Measurements from ENCODE around the gene BTG1.

Gene BTG1

GRCh38 chr12:92170050-92170449 is 24.4 kb upstream of the BTG1 start:
- DNase-seq (ENCODE audit: low read depth in 1 of 2, low spot score in 1 of 2) = no peak

DNA sequence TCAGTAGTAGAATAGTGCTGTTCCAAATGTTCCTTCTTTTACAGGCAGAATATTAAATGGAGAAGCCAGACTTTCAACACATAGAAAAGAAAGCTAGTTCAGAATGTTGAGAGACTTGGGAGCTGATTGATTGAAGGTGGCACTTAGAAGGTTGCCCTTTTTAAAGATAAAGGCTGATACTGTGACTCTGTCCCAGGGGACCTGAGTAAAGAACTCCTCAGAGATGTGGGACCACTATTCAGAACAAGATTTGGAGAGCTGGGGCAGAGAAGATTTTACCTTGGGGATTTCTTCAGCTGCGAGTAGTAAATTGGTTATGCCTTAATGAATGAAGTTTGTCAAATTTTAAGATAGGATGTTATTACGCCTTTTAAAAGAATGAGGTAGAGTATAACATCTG is 21.4 kb upstream of the BTG1 start:
- in situ Hi-C loops (cut with HindIII; ENCODE audit: low pct_unique_long_range_greater_than_20kb, low sequenced_read_pairs) = no loop called here
- no peak for DNase-seq (ENCODE audit: low read depth in 1 of 2, low spot score in 1 of 2)
- no peak for TF ChIP-seq JUND (IDR thresholded peaks at IDR 0.05; ENCODE audit: low read depth)

More at GRCh38 chr12:92170050-92170449, 24.4 kb upstream of the BTG1 start:
- in situ Hi-C loops (cut with HindIII; ENCODE audit: low pct_unique_long_range_greater_than_20kb, low sequenced_read_pairs) = no loop called here
- no peak for TF ChIP-seq JUND (IDR thresholded peaks at IDR 0.05; ENCODE audit: low read depth)

DNA sequence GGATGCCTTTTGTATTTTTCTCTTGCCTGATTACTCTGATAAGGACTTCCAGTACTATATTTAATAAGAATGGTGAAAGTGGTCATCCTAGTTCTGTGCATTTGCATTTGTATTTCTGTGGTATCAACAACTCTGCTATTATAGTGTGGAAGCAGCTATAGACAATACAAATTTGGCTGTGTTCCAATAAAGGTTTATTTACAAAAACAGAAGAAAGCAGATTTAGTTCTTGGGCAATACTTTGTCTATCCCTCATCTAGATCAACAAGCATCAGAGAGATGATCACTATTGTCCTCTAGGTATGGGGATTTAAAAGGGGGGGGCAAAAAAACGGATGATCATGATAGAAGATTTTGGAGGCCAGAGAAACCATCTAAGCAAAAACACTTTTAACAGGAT is 19.1 kb upstream of the BTG1 start:
- no peak for TF ChIP-seq JUND (IDR thresholded peaks at IDR 0.05; ENCODE audit: low read depth)
- in situ Hi-C loops (cut with HindIII; ENCODE audit: low pct_unique_long_range_greater_than_20kb, low sequenced_read_pairs) = no loop called here
- DNase-seq (ENCODE audit: low read depth in 1 of 2, low spot score in 1 of 2) = no peak

GRCh38 chr12:92162079-92162478 is 16.4 kb upstream of the BTG1 start:
- no peak for DNase-seq (ENCODE audit: low read depth in 1 of 2, low spot score in 1 of 2)

DNA sequence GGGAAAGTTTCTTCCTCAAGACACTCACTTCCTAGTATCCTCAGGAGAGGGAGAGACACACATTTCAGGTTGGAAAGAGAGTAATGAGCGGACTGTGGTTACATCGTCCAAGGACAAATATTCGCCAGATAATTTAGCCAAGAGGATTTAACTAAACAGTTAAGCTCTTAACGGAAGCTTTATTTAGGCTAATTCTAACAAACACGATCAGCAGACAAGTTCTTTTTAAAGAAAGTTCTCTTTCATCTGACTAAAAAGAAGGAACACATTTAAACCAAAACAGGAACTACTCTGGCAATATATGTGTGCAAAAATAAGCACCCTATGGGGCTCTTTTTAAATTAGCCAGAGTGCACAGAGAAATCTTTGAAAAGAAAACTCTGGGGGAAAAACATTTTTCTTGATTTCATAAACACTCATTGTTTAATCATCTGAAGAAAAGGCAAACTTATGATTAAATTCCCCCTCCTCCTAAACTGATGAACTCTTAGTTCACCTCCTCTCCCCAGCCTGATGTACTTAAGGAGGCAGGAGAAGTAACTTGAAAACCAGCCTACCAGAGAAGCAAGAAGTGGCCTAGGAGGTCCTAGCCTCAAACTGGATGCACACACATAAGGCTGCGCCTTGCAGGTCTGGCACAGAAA is 13.3 kb upstream of the BTG1 start:
- DNase-seq (ENCODE audit: low read depth in 1 of 2, low spot score in 1 of 2) = no peak
- TF ChIP-seq JUND (IDR thresholded peaks at IDR 0.05; ENCODE audit: low read depth) = no peak
- in situ Hi-C loops (cut with HindIII; ENCODE audit: low pct_unique_long_range_greater_than_20kb, low sequenced_read_pairs) = no loop called here

More at GRCh38 chr12:92162079-92162478, 16.4 kb upstream of the BTG1 start:
- in situ Hi-C loops (cut with HindIII; ENCODE audit: low pct_unique_long_range_greater_than_20kb, low sequenced_read_pairs) = no loop called here
- no peak for TF ChIP-seq JUND (IDR thresholded peaks at IDR 0.05; ENCODE audit: low read depth)

DNA sequence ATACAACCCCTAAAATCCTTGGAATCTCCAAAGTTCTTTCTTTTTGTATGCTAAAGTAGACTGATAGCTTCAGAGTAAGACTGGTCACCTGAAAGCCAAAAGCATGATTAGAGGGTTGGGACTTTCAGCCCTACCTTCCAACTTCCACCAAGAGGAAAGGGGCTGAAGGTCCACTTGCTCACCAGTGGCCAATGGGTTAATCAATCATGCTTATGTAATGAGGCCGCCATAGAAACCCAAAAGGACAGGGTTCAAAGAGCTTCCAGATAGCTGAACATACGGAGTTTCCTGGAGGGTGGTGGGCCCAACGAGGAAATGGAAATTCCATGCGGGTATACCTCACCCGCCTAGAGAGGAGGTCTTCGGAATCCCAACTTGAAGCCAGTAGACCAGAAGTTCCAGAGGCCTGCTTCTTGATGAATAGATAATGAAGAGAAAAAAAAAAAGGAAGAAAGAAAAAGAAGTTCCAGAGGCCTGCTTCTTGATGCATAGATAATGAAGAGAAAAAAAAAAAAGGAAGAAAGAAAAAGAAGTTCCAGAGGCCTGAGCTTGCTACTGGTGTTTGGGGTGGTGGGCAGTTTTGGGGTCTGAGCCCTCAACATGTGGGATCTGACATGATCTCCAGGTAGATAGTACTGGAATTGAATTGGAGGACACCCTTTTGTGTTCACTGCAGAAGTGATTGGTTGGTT is 11.2 kb upstream of the BTG1 start:
- DNase-seq (ENCODE audit: low read depth in 1 of 2, low spot score in 1 of 2) = no peak
- in situ Hi-C loops (cut with HindIII; ENCODE audit: low pct_unique_long_range_greater_than_20kb, low sequenced_read_pairs) = no loop called here
- no peak for TF ChIP-seq JUND (IDR thresholded peaks at IDR 0.05; ENCODE audit: low read depth)

- no peak for TF ChIP-seq JUND (IDR thresholded peaks at IDR 0.05; ENCODE audit: low read depth)
- in situ Hi-C loops (cut with HindIII; ENCODE audit: low pct_unique_long_range_greater_than_20kb, low sequenced_read_pairs) = no loop called here
- no peak for DNase-seq (ENCODE audit: low read depth in 1 of 2, low spot score in 1 of 2)
Measured at GRCh38 chr12:92156139-92156538, 10.5 kb upstream of the BTG1 start.

- in situ Hi-C loops (cut with HindIII; ENCODE audit: low pct_unique_long_range_greater_than_20kb, low sequenced_read_pairs) = no loop called here
- TF ChIP-seq JUND (IDR thresholded peaks at IDR 0.05; ENCODE audit: low read depth) = no peak
- no peak for DNase-seq (ENCODE audit: low read depth in 1 of 2, low spot score in 1 of 2)
Measured at GRCh38 chr12:92155733-92156132, 10.1 kb upstream of the BTG1 start.

DNA sequence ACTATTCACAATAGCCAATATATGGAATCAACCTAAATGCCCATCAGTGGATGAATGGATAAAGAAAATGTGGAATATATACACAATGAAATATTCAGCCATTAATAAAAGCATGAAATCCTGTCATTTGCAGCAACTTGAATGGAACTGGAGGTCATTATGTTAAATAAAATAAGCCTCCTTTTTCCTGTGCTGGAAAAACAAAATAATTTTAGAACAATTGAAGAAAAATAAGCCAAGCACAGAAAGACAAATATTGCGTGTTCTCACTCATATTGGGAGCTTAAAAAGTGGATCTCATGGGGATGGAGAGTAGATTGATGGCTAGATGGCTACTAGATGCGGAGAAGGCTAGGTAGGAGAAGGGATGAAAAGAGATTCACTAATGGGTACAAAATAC is 6.3 kb upstream of the BTG1 start:
- DNase-seq (ENCODE audit: low read depth in 1 of 2, low spot score in 1 of 2) = no peak
- in situ Hi-C loops (cut with HindIII; ENCODE audit: low pct_unique_long_range_greater_than_20kb, low sequenced_read_pairs) = no loop called here
- no peak for TF ChIP-seq JUND (IDR thresholded peaks at IDR 0.05; ENCODE audit: low read depth)

- no peak for TF ChIP-seq JUND (IDR thresholded peaks at IDR 0.05; ENCODE audit: low read depth)
- in situ Hi-C loops (cut with HindIII; ENCODE audit: low pct_unique_long_range_greater_than_20kb, low sequenced_read_pairs) = no loop called here
- DNase-seq (ENCODE audit: low read depth in 1 of 2, low spot score in 1 of 2) = no peak
Measured at GRCh38 chr12:92149563-92149962, 3.9 kb upstream of the BTG1 start.

GRCh38 chr12:92147491-92147890 is 1.8 kb upstream of the BTG1 start:
- in situ Hi-C loops (cut with HindIII; ENCODE audit: low pct_unique_long_range_greater_than_20kb, low sequenced_read_pairs) = no loop called here
- no peak for DNase-seq (ENCODE audit: low read depth in 1 of 2, low spot score in 1 of 2)
- TF ChIP-seq JUND (IDR thresholded peaks at IDR 0.05; ENCODE audit: low read depth) = no peak

GRCh38 chr12:92146497-92147224 is 1.0 kb upstream of the BTG1 start:
- DNase-seq (ENCODE audit: low read depth in 1 of 2, low spot score in 1 of 2) = no peak
- no peak for TF ChIP-seq JUND (IDR thresholded peaks at IDR 0.05; ENCODE audit: low read depth)
- in situ Hi-C loops (cut with HindIII; ENCODE audit: low pct_unique_long_range_greater_than_20kb, low sequenced_read_pairs) = no loop called here

- no peak for DNase-seq (ENCODE audit: low read depth in 1 of 2, low spot score in 1 of 2)
- in situ Hi-C loops (cut with HindIII; ENCODE audit: low pct_unique_long_range_greater_than_20kb, low sequenced_read_pairs) = no loop called here
- TF ChIP-seq JUND (IDR thresholded peaks at IDR 0.05; ENCODE audit: low read depth) = no peak
Measured at GRCh38 chr12:92145481-92145730, 240 bp downstream of the BTG1 start.
